HepG2 (cell line): Measurements from ENCODE around the gene L2HGDH. TPM values are rescaled to one million over a fixed set of nuclear protein-coding genes. Genes with fewer than 3 reads are reported as not detected.

Source experiments
- ATAC-seq: fragments of 200-7000 bp; cut with Tn5 transposase; 3 replicates; pipeline ENCODE4 v1.9.1; 2020; ENCODE audit warnings: mild to moderate bottlenecking, moderate library complexity
- BruUV-seq: library from RNA; stranded (reverse); fragments of 400-500 nt; replicated peaks from 2 replicates; lab custom pipeline; 2021; lab: Mats Ljungman, UMichigan
- CTCF ChIA-PET: fragments of 300-600 bp; formaldehyde crosslinking; extraction: SDS; loops from one replicate; lab custom pipeline; 2021; ENCODE audit warnings: low total read pairs, inconsistent platforms, low intra/inter-chr PET ratio; lab: Yijun Ruan, JAX
- POLR2A ChIA-PET: fragments of 350-600 bp; sonication (Branson Sonifier 250); formaldehyde crosslinking; loops from one replicate; lab custom pipeline; 2020; ENCODE audit warnings: antibody characterized with exemption, inconsistent platforms; lab: Yijun Ruan, JAX
- DNase-seq: peaks from one replicate; pipeline ENCODE4 v3.0.0-alpha.2; 2015; ENCODE audit warnings: low spot score
- FAIRE-seq: peaks from 3 replicates; lab custom pipeline; 2011; peaks lifted over from hg19 to GRCh38; lab: Jason Lieb, UNC
- H2AFZ ChIP-seq: one replicate; pipeline ENCODE4 v1.6.1; 2011; ENCODE audit warnings: low read length, inconsistent platforms
- H3K27ac ChIP-seq: fragments of 300-600 bp; 3 replicates; pipeline ENCODE4 v1.8.0; 2011; ENCODE audit warnings: mixed run types, mild to moderate bottlenecking, mixed read lengths, low read length, inconsistent platforms; ENCODE audit not compliant: insufficient read depth; ENCODE audit errors: extremely low read length
- H3K27me3 ChIP-seq, 2 experiments: fragments of 200-600 bp in 1 of 2; 2 replicates in 1 of 2; 3 replicates in 1 of 2; pipeline versions ENCODE4 v1.6.0 to v1.8.0; 2011; ENCODE audit warnings: low read length in 2 of 2, mild to moderate bottlenecking in 2 of 2, moderate library complexity in 2 of 2, inconsistent platforms in 1 of 2; ENCODE audit not compliant: insufficient read depth in 2 of 2, control insufficient read depth in 1 of 2
- H3K36me3 ChIP-seq, 2 experiments: fragments of 200-600 bp in 1 of 2; replicated peaks in 1 of 2; 2 replicates in 1 of 2; 3 replicates in 1 of 2; pipeline versions ENCODE4 v1.5.1 to v1.8.0; 2011; ENCODE audit warnings: low read length in 2 of 2, inconsistent platforms in 1 of 2; ENCODE audit not compliant: insufficient read depth in 2 of 2, control insufficient read depth in 1 of 2
- H3K4me1 ChIP-seq: 2 replicates; pipeline ENCODE4 v1.5.1; 2012; ENCODE audit warnings: low read length, inconsistent platforms; ENCODE audit not compliant: insufficient read depth
- H3K4me2 ChIP-seq: 2 replicates; pipeline ENCODE4 v1.6.0; 2011; ENCODE audit warnings: low read depth, low read length, inconsistent platforms
- H3K4me3 ChIP-seq, 3 experiments: fragments of 200-600 bp in 1 of 3; sonication (generic), shearing (Covaris generic) in 1 of 3; replicated peaks in 1 of 3; 2 replicates each; pipeline ENCODE4 v1.5.1; 2011 to 2016; ENCODE audit warnings: low read length in 3 of 3, inconsistent platforms in 2 of 3, low read depth in 2 of 3, mild to moderate bottlenecking in 2 of 3, control low read depth in 1 of 3, mixed read lengths in 1 of 3; ENCODE audit not compliant: insufficient read depth in 1 of 3
- H3K79me2 ChIP-seq: one replicate; pipeline ENCODE4 v1.6.1; 2011; ENCODE audit warnings: low read length, inconsistent platforms; ENCODE audit not compliant: insufficient read depth
- H3K9ac ChIP-seq: 2 replicates; pipeline ENCODE4 v1.6.0; 2011; ENCODE audit warnings: mild to moderate bottlenecking, low read depth, low read length, inconsistent platforms; ENCODE audit not compliant: insufficient read depth
- H3K9me3 ChIP-seq: 2 replicates; pipeline ENCODE4 v1.5.1; 2012; ENCODE audit warnings: mild to moderate bottlenecking, low read length
- H4K20me1 ChIP-seq: 2 replicates; pipeline ENCODE4 v1.6.0; 2011; ENCODE audit warnings: inconsistent platforms, mild to moderate bottlenecking, low read length, moderate library complexity; ENCODE audit not compliant: insufficient read depth
- AGO1 ChIP-seq: fragments of 200-400 bp; formaldehyde crosslinking; IDR thresholded peaks from 2 replicates; pipeline ENCODE4 v1.6.1; 2017; ENCODE audit warnings: mild to moderate bottlenecking, low read depth, low read length, moderate library complexity; ENCODE audit not compliant: poor library complexity, severe bottlenecking
- HMGA1 ChIP-seq: sonication (generic); formaldehyde crosslinking; conservative IDR thresholded peaks from 2 replicates; pipeline ENCODE4 v1.4.0; 2020; ENCODE audit warnings: missing genetic modification reagents
- HNRNPLL ChIP-seq: fragments of 200-400 bp; formaldehyde crosslinking; IDR thresholded peaks from 2 replicates; pipeline ENCODE4 v1.6.1; 2017; ENCODE audit warnings: mild to moderate bottlenecking, low read depth, low read length; ENCODE audit not compliant: poor library complexity, severe bottlenecking
- KAT8 ChIP-seq: IDR thresholded peaks from 2 replicates; pipeline ENCODE4 v1.6.1; 2016; ENCODE audit warnings: missing genetic modification reagents, missing compliant biosample characterization
- NPAS2 ChIP-seq: sonication (generic); formaldehyde crosslinking; IDR thresholded peaks from 2 replicates; pipeline ENCODE4 v1.8.0; 2022; ENCODE audit warnings: mild to moderate bottlenecking, missing genetic modification reagents, borderline replicate concordance
- NR2F1 ChIP-seq, 2 experiments: fragments of 450-650 bp in 1 of 2; formaldehyde crosslinking in 1 of 2; IDR thresholded peaks; 2 replicates each; pipeline versions ENCODE4 v1.5.0 to v1.6.1; 2016 to 2020; ENCODE audit warnings: mild to moderate bottlenecking in 1 of 2, missing compliant biosample characterization in 1 of 2, missing genetic modification reagents in 1 of 2, moderate library complexity in 1 of 2
- SMYD3 ChIP-seq: sonication (generic); formaldehyde crosslinking; IDR thresholded peaks from 2 replicates; pipeline ENCODE4 v1.8.1; 2023; ENCODE audit warnings: mild to moderate bottlenecking, missing genetic modification reagents
- TBL1XR1 ChIP-seq: fragments of 150-350 bp; IDR thresholded peaks from 2 replicates; pipeline ENCODE4 v1.6.1; 2014; ENCODE audit warnings: borderline replicate concordance, low read length; ENCODE audit not compliant: partially characterized antibody
- ZFP82 ChIP-seq: sonication (generic); formaldehyde crosslinking; IDR thresholded peaks from 2 replicates; pipeline ENCODE4 v1.5.1; 2020; ENCODE audit warnings: mild to moderate bottlenecking, missing genetic modification reagents, borderline replicate concordance
- ZNF33B ChIP-seq: sonication (generic); formaldehyde crosslinking; IDR thresholded peaks from 2 replicates; pipeline ENCODE4 v1.5.1; 2020; ENCODE audit warnings: mild to moderate bottlenecking, missing genetic modification reagents
- ZNF350 ChIP-seq: sonication (generic); formaldehyde crosslinking; IDR thresholded peaks from 2 replicates; pipeline ENCODE4 v1.4.0; 2020; ENCODE audit warnings: mild to moderate bottlenecking, low read depth, missing genetic modification reagents, borderline replicate concordance
- ZNF44 ChIP-seq: sonication (generic); formaldehyde crosslinking; IDR thresholded peaks from 2 replicates; pipeline ENCODE4 v1.5.1; 2020; ENCODE audit warnings: mild to moderate bottlenecking, missing genetic modification reagents
- WGBS: methylation state at CpG from one replicate; pipeline ENCODE4 v1.1.6; 2017; ENCODE audit warnings: low lambda C conversion rate; 5-methylcytosine and 5-hydroxymethylcytosine counted together
- in situ Hi-C: cut with HindIII; loops from 2 replicates; pipeline ENCODE4 v1.10.0; 2017; ENCODE audit warnings: low pct_unique_long_range_greater_than_20kb; ENCODE audit not compliant: extremely low pct_ligation_motif_present
- intact Hi-C: fragments of 100-400 bp; cut with micrococcal nuclease; formaldehyde crosslinking; loops from one replicate; pipeline ENCODE4 v1.10.0; 2022; ENCODE audit not compliant: unreplicated experiment
- polyA plus RNA-seq, 8 experiments: library from polyadenylated mRNA; depleted of rRNA in 3 of 8; stranded (reverse) in 7 of 8; unstranded in 1 of 8; fragments of >200 nt; fragmentation: Illumina TruSeq in 4 of 8; extraction: Trizol in 4 of 8; gene quantifications; 2 replicates each; pipeline versions ENCODE4 v1.2.1 to v1.2.3, GENCODE V29; 2011 to 2016; ENCODE audit warnings: low read depth in 4 of 8, missing spikeins in 1 of 8, mixed read lengths in 1 of 8; ENCODE audit not compliant: insufficient read depth in 1 of 8
- total RNA-seq, 5 experiments: library from RNA; depleted of rRNA; stranded (reverse); fragments of >200 nt; fragmentation: Illumina TruSeq; extraction: Trizol; gene quantifications; 2 replicates each; pipeline ENCODE4 v1.2.3, GENCODE V29; 2016; ENCODE audit warnings: low read depth in 1 of 5
- TF ChIP-seq, protein P1 (sequence below): sonication (generic); formaldehyde crosslinking; IDR thresholded peaks from 2 replicates; pipeline ENCODE4 v1.4.0; 2020; ENCODE audit warnings: mild to moderate bottlenecking, missing genetic modification reagents, borderline replicate concordance
- TF ChIP-seq, protein P2 (sequence below): sonication (generic); formaldehyde crosslinking; IDR thresholded peaks from 2 replicates; pipeline ENCODE4 v1.4.0; 2020; ENCODE audit warnings: missing genetic modification reagents
- TF ChIP-seq, protein P3 (sequence below): IDR thresholded peaks from 2 replicates; pipeline ENCODE4 v1.6.1; 2016; ENCODE audit warnings: missing compliant biosample characterization, missing genetic modification reagents, borderline replicate concordance

L2HGDH gene
- total and polyA plus RNA-seq, 2 of the 13 experiments (the other 11 are each of a cell fraction or from before 2014, with no cell fraction given): 3.3 to 5.0 TPM

DNA sequence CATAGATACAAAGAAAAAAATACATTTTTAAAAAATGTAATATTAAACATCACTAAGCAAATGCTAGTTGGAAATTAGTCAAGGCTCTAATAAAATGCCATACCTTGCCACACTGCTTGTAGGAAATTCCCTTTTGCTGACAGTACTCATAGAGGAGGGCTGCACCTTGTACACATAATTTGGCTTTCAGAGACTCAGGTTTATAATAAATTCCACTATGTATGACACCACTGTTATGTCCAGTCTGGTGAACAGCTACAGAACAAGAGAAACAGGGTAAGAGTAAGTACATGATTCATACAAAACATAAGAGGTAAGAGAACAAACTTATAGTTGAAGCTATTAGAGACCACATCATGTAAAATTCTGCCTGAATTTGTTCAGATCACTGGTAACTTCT lies 10.1 kb downstream of the L2HGDH start (continued):
- TF ChIP-seq ZNF33B (CRISPR knock-in tag): no peak
- no peak for TF ChIP-seq ZNF350 (CRISPR knock-in tag)
- TF ChIP-seq, protein P1, sequence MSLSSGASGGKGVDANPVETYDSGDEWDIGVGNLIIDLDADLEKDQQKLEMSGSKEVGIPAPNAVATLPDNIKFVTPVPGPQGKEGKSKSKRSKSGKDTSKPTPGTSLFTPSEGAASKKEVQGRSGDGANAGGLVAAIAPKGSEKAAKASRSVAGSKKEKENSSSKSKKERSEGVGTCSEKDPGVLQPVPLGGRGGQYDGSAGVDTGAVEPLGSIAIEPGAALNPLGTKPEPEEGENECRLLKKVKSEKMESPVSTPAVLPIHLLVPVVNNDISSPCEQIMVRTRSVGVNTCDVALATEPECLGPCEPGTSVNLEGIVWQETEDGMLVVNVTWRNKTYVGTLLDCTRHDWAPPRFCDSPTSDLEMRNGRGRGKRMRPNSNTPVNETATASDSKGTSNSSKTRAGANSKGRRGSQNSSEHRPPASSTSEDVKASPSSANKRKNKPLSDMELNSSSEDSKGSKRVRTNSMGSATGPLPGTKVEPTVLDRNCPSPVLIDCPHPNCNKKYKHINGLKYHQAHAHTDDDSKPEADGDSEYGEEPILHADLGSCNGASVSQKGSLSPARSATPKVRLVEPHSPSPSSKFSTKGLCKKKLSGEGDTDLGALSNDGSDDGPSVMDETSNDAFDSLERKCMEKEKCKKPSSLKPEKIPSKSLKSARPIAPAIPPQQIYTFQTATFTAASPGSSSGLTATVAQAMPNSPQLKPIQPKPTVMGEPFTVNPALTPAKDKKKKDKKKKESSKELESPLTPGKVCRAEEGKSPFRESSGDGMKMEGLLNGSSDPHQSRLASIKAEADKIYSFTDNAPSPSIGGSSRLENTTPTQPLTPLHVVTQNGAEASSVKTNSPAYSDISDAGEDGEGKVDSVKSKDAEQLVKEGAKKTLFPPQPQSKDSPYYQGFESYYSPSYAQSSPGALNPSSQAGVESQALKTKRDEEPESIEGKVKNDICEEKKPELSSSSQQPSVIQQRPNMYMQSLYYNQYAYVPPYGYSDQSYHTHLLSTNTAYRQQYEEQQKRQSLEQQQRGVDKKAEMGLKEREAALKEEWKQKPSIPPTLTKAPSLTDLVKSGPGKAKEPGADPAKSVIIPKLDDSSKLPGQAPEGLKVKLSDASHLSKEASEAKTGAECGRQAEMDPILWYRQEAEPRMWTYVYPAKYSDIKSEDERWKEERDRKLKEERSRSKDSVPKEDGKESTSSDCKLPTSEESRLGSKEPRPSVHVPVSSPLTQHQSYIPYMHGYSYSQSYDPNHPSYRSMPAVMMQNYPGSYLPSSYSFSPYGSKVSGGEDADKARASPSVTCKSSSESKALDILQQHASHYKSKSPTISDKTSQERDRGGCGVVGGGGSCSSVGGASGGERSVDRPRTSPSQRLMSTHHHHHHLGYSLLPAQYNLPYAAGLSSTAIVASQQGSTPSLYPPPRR (CRISPR knock-in tag): no peak
- no peak for TF ChIP-seq HNRNPLL
- no peak for TF ChIP-seq TBL1XR1
- TF ChIP-seq AGO1: no peak
- TF ChIP-seq, all 625 proteins: peak for 0

DNA sequence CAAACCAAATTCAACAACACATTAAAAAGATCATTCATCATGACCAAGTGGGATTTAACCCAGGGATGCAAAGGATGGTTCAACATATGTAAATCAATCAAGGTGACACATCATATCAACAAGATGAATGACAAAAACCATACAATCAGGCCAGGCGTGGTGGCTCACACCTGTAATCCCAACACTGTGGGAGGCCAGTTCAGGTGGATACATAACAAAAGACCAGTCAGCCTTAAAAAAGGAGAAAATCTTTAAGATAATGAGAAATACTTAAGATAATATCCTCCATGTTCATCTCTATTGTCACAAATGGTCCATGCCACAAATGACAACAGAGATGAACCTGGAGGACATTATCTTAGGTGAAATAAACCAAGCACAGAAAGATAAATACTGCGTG lies 12.4 kb downstream of the L2HGDH start:
- Histone ChIP-seq H2AFZ (no peak overlapping the region), H3K36me3 (0 out of 5 replicates have a peak, but pooled peaks cover 0 to 2% of the 10 kb centered on the region in 2 experiments), H3K79me2 (no peaks in the 10 kb centered on the region), H3K9ac (no peak overlapping the region), H3K9me3 (no peaks in the 10 kb centered on the region), H4K20me1 (no peaks in the 10 kb centered on the region), H3K4me3 (no peak overlapping the region), H3K4me2 (no peak overlapping the region), H3K27ac (no peak overlapping the region), H3K4me1 (peaks cover 13% of the 10 kb centered on the region), H3K27me3 (no peaks in the 10 kb centered on the region)
- CTCF ChIA-PET: no interaction called here
- DNase-seq: no peak
- no TSS peak for BruUV-seq
- WGBS: 98% methylated on average over 2 of the region's 2 CpGs
- FAIRE-seq: no peak
- POLR2A ChIA-PET: no interaction called here
- intact Hi-C loops: no loop called here
- in situ Hi-C loops: no loop called here
- no peak for ATAC-seq
- TF ChIP-seq, protein P2, sequence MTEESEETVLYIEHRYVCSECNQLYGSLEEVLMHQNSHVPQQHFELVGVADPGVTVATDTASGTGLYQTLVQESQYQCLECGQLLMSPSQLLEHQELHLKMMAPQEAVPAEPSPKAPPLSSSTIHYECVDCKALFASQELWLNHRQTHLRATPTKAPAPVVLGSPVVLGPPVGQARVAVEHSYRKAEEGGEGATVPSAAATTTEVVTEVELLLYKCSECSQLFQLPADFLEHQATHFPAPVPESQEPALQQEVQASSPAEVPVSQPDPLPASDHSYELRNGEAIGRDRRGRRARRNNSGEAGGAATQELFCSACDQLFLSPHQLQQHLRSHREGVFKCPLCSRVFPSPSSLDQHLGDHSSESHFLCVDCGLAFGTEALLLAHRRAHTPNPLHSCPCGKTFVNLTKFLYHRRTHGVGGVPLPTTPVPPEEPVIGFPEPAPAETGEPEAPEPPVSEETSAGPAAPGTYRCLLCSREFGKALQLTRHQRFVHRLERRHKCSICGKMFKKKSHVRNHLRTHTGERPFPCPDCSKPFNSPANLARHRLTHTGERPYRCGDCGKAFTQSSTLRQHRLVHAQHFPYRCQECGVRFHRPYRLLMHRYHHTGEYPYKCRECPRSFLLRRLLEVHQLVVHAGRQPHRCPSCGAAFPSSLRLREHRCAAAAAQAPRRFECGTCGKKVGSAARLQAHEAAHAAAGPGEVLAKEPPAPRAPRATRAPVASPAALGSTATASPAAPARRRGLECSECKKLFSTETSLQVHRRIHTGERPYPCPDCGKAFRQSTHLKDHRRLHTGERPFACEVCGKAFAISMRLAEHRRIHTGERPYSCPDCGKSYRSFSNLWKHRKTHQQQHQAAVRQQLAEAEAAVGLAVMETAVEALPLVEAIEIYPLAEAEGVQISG (CRISPR knock-in tag): no peak
- TF ChIP-seq NPAS2: no peak
- TF ChIP-seq NR2F1 (CRISPR knock-in tag; IDR thresholded peaks at IDR 0.05): no peak
- no peak for TF ChIP-seq ZFP82 (CRISPR knock-in tag)
- no peak for TF ChIP-seq HMGA1 (CRISPR knock-in tag)
- TF ChIP-seq, protein P3, sequence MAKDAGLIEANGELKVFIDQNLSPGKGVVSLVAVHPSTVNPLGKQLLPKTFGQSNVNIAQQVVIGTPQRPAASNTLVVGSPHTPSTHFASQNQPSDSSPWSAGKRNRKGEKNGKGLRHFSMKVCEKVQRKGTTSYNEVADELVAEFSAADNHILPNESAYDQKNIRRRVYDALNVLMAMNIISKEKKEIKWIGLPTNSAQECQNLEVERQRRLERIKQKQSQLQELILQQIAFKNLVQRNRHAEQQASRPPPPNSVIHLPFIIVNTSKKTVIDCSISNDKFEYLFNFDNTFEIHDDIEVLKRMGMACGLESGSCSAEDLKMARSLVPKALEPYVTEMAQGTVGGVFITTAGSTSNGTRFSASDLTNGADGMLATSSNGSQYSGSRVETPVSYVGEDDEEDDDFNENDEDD (CRISPR knock-in tag): no peak
- TF ChIP-seq ZNF44 (CRISPR knock-in tag): no peak
- TF ChIP-seq SMYD3 (CRISPR knock-in tag): no peak
- TF ChIP-seq KAT8 (CRISPR knock-in tag): no peak
